ENCODE results near the gene CYP27C1.

Gene CYP27C1

DNA sequence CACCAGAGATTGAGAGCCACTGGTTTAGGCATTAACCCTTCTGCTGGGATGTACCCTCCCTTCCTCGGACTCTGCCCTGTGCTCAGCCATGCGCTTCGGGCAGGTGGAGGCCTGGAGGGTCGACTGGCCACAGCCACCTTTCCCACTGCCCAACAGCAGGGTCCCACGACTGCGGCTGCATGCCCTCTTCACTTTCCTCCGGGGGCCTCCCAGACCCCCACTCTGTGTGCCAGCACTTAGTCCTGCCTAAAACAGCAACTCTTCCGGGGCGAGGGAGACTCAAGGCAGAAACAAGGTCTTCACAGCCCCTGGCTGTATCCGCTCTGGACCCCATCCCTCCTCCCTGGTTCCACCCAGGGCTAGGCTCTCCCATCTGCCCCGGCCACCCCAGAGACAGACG, 81.8 kb downstream of the CYP27C1 start:
- Histone ChIP-seq H3K9me3 (ENCODE audit: low read length) (peaks cover 7% of the 10 kb centered on the region; the same call in 1 of the 2 replicates), H3K27me3 (ENCODE audit: insufficient read depth, low read length) (no peaks in the 10 kb centered on the region; the same call in 1 of the 2 replicates), H3K79me2 (ENCODE audit: insufficient read depth, low read length) (no peaks in the 10 kb centered on the region), H3K9ac (ENCODE audit: low read length) (no peak overlapping the region), H3K4me2 (ENCODE audit: low read length) (no peak overlapping the region), H2AFZ (ENCODE audit: low read length) (no peak overlapping the region), H3K36me3 (ENCODE audit: insufficient read depth, low read length) (no peaks in the 10 kb centered on the region), H3K4me1 (ENCODE audit: insufficient read depth, low read length, severe bottlenecking) (no peaks in the 10 kb centered on the region), H4K20me1 (ENCODE audit: insufficient read depth, low read length) (no peaks in the 10 kb centered on the region), H3K27ac (ENCODE audit: low read depth, low read length, poor library complexity, severe bottlenecking) (no peak overlapping the region), H3K4me3 (ENCODE audit: low read depth, low read length, poor library complexity, severe bottlenecking) (no peak overlapping the region), H3K9me2 (ENCODE audit: low read depth, low read length) (no peaks in the 10 kb centered on the region), H3F3A (ENCODE audit: insufficient read depth, low read length) (no peaks in the 10 kb centered on the region)
- TF ChIP-seq EZH2 (IDR thresholded peaks at IDR 0.05; ENCODE audit: borderline replicate concordance, low read length) = no peak
- TF ChIP-seq, protein P1, sequence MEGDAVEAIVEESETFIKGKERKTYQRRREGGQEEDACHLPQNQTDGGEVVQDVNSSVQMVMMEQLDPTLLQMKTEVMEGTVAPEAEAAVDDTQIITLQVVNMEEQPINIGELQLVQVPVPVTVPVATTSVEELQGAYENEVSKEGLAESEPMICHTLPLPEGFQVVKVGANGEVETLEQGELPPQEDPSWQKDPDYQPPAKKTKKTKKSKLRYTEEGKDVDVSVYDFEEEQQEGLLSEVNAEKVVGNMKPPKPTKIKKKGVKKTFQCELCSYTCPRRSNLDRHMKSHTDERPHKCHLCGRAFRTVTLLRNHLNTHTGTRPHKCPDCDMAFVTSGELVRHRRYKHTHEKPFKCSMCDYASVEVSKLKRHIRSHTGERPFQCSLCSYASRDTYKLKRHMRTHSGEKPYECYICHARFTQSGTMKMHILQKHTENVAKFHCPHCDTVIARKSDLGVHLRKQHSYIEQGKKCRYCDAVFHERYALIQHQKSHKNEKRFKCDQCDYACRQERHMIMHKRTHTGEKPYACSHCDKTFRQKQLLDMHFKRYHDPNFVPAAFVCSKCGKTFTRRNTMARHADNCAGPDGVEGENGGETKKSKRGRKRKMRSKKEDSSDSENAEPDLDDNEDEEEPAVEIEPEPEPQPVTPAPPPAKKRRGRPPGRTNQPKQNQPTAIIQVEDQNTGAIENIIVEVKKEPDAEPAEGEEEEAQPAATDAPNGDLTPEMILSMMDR (IDR thresholded peaks at IDR 0.05; ENCODE audit: low read length) = no peak

DNA sequence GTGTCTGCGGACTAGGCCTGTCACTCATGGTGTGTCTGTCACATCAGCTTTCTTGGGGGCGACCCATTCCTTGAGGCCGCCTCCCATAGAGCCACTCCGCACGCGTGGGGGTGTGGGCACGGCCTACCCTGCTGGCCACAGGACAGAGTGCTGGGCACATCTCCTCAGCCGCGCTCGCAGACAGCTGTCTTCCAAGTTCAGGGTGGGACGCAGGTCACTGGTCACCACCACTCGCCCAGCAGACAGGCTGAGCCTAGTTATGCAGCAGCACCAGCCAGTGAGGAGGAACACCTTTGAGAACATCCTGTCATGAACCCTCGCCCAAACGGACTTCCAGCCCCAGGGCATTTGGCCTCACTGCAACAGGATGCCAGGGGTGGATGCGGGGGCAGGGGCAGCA, 82.4 kb downstream of the CYP27C1 start:
- TF ChIP-seq EZH2 (IDR thresholded peaks at IDR 0.05; ENCODE audit: borderline replicate concordance, low read length) = no peak
- TF ChIP-seq, protein P1 (IDR thresholded peaks at IDR 0.05; ENCODE audit: low read length) = no peak
- no peaks in the 10 kb centered on the region; the same call in 1 of the 2 replicates for H3K27me3 ChIP-seq (ENCODE audit: insufficient read depth, low read length)
- no peaks in the 10 kb centered on the region for H3F3A ChIP-seq (ENCODE audit: insufficient read depth, low read length)
- H3K9me2 ChIP-seq (ENCODE audit: low read depth, low read length) = no peaks in the 10 kb centered on the region
- H3K4me1 ChIP-seq (ENCODE audit: insufficient read depth, low read length, severe bottlenecking) = no peaks in the 10 kb centered on the region
- no peak overlapping the region for H3K4me2 ChIP-seq (ENCODE audit: low read length)
- no peak overlapping the region for H3K9ac ChIP-seq (ENCODE audit: low read length)
- no peaks in the 10 kb centered on the region for H3K36me3 ChIP-seq (ENCODE audit: insufficient read depth, low read length)
- no peak overlapping the region for H3K27ac ChIP-seq (ENCODE audit: low read depth, low read length, poor library complexity, severe bottlenecking)
- H3K4me3 ChIP-seq (ENCODE audit: low read depth, low read length, poor library complexity, severe bottlenecking) = no peak overlapping the region
- peaks cover 7% of the 10 kb centered on the region; the same call in 1 of the 2 replicates for H3K9me3 ChIP-seq (ENCODE audit: low read length)
- H2AFZ ChIP-seq (ENCODE audit: low read length) = no peak overlapping the region
- H4K20me1 ChIP-seq (ENCODE audit: insufficient read depth, low read length) = no peaks in the 10 kb centered on the region
- no peaks in the 10 kb centered on the region for H3K79me2 ChIP-seq (ENCODE audit: insufficient read depth, low read length)

DNA sequence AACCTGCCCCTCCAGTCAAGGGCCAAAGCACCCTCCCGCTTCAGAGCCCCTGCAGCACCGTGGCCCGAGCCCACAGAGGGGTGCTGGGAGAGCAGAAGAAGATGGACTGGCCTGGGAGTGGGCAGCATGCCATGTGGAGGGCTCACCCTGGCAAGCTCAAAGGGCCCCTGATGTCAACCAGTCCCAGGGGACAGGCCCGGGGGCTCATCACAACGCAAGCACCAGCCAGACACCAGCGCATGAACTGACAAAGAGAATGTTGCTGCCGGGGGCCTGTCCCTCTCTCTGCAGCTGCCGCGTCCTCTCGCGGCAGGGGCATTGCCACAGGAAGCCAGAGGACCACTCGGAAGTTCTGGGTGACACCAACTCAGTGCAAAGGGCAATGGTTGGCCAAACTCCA, 82.9 kb downstream of the CYP27C1 start:
- Histone ChIP-seq H3K27ac (ENCODE audit: low read depth, low read length, poor library complexity, severe bottlenecking) (no peak overlapping the region), H2AFZ (ENCODE audit: low read length) (no peak overlapping the region), H3K9me3 (ENCODE audit: low read length) (peaks cover 7% of the 10 kb centered on the region; the same call in 1 of the 2 replicates), H3K36me3 (ENCODE audit: insufficient read depth, low read length) (no peaks in the 10 kb centered on the region), H3K9me2 (ENCODE audit: low read depth, low read length) (no peaks in the 10 kb centered on the region), H3K4me3 (ENCODE audit: low read depth, low read length, poor library complexity, severe bottlenecking) (no peak overlapping the region), H3K79me2 (ENCODE audit: insufficient read depth, low read length) (no peaks in the 10 kb centered on the region), H3K27me3 (ENCODE audit: insufficient read depth, low read length) (no peaks in the 10 kb centered on the region; the same call in 1 of the 2 replicates), H3K9ac (ENCODE audit: low read length) (no peak overlapping the region), H3K4me1 (ENCODE audit: insufficient read depth, low read length, severe bottlenecking) (no peaks in the 10 kb centered on the region), H4K20me1 (ENCODE audit: insufficient read depth, low read length) (no peaks in the 10 kb centered on the region), H3F3A (ENCODE audit: insufficient read depth, low read length) (no peaks in the 10 kb centered on the region), H3K4me2 (ENCODE audit: low read length) (no peak overlapping the region)
- TF ChIP-seq, protein P1 (IDR thresholded peaks at IDR 0.05; ENCODE audit: low read length) = no peak
- no peak for TF ChIP-seq EZH2 (IDR thresholded peaks at IDR 0.05; ENCODE audit: borderline replicate concordance, low read length)

All from OCI-LY1 (cell line).